ENCODE measurements around the gene TRAM2. TPM values are rescaled to one million over a fixed set of nuclear protein-coding genes. Genes with fewer than 3 reads are reported as not detected.

TRAM2 gene
- total RNA-seq, 1 experiment from 2014 or later: 21.2 TPM

- Histone ChIP-seq H3K56ac (ENCODE audit: insufficient read length, low read depth, low read length) (no peak overlapping the region), H2AFZ (ENCODE audit: low read length) (no peak overlapping the region), H4K91ac (ENCODE audit: insufficient read length, low read depth, low read length) (no peak overlapping the region), H3K14ac (ENCODE audit: insufficient read depth, low read length) (no peak overlapping the region), H3K27me3 (ENCODE audit: insufficient read depth, low read length) (no peaks in the 10 kb centered on the region), H4K20me1 (ENCODE audit: control insufficient read depth, insufficient read depth, insufficient read length) (no peaks in the 10 kb centered on the region), H2AK5ac (ENCODE audit: insufficient read length, low read length) (no peak overlapping the region), H3K79me2 (ENCODE audit: insufficient read depth, low read length) (peaks cover 2% of the 10 kb centered on the region; the same call in 1 of the 2 replicates), H4K8ac (replicated peaks; ENCODE audit: insufficient read length, low read depth, low read length) (no peak overlapping the region), H3K9me3 (ENCODE audit: control insufficient read depth, low read depth, low read length) (no peaks in the 10 kb centered on the region), H3K23ac (ENCODE audit: insufficient read length, low read depth, low read length) (no peak overlapping the region), H2BK15ac (ENCODE audit: low read depth, low read length) (no peak overlapping the region), H3K79me1 (ENCODE audit: insufficient read depth, low read depth, low read length, poor library complexity, severe bottlenecking) (no peaks in the 10 kb centered on the region), H3T11ph (ENCODE audit: low read length) (no peak overlapping the region), H4K5ac (ENCODE audit: insufficient read length, low read depth, low read length) (no peak overlapping the region), H3K4ac (ENCODE audit: low read depth, low read length) (no peak overlapping the region), H3K27ac (ENCODE audit: insufficient read length, low read depth, low read length) (no peak overlapping the region), H2BK12ac (ENCODE audit: insufficient read length, low read depth, low read length) (no peak overlapping the region), H3K4me2 (ENCODE audit: insufficient read depth, insufficient read length, low read length) (no peak overlapping the region), H2BK120ac (ENCODE audit: low read depth, low read length, poor library complexity, severe bottlenecking) (no peak overlapping the region), H2BK20ac (ENCODE audit: low read depth, low read length, poor library complexity, severe bottlenecking) (no peak overlapping the region), H3K23me2 (ENCODE audit: insufficient read length, low read depth, low read length, poor library complexity, severe bottlenecking) (no peaks in the 10 kb centered on the region), H3K4me1 (ENCODE audit: insufficient read depth, low read length) (no peaks in the 10 kb centered on the region; the same call in 1 of the 2 replicates), H3K9ac (ENCODE audit: extremely low read depth, insufficient read length, low read length) (no peak overlapping the region), H3K18ac (ENCODE audit: insufficient read length, low read depth, low read length) (no peak overlapping the region), H2BK5ac (ENCODE audit: insufficient read length, low read length) (no peak overlapping the region)
- H3K27ac Mint-ChIP-seq: peak overlapping the region in 2 of 3 experiments; percentile 13 to 61; a peak in 2 of 7 replicates
- no CpG with 5 or more reads among the region's 6 CpGs for WGBS (ENCODE audit: extremely low coverage, insufficient read length, low lambda C conversion rate)
- TF ChIP-seq CTCF (conservative IDR thresholded peaks at IDR 0.05): no peak
- no peak for DNase-seq
- peaks cover 11 to 21% of the 10 kb centered on the region in 2 experiments for H3K4me1 Mint-ChIP-seq
- no peaks in the 10 kb centered on the region for H3K9me3 Mint-ChIP-seq
- peaks cover 0 to 6% (median 0%) of the 10 kb centered on the region in 3 experiments; a peak in 2 of 7 replicates for H3K36me3 Mint-ChIP-seq (ENCODE audit: insufficient read depth in 1 of 3, low read depth in 3 of 3)
- no peak overlapping the region for H3K4me3 Mint-ChIP-seq
- no peaks in the 10 kb centered on the region for H3K27me3 Mint-ChIP-seq (ENCODE audit: low read depth)
Observed at GRCh38 chr6:52523378-52524142, 53.3 kb downstream of the TRAM2 start.

Measured in H9 (cell line).